Fibroblast of pulmonary artery (primary cell): Measurements from ENCODE around the gene KCNH2.

Source experiments
- DNase-seq: peaks from one replicate; pipeline ENCODE4 v3.0.0-alpha.2; 2010; ENCODE audit warnings: low read depth
- H3K4me3 ChIP-seq: replicated peaks from 2 replicates; pipeline ENCODE4 v1.5.1; 2011; ENCODE audit warnings: low read depth, mild to moderate bottlenecking, control low read depth, low read length, moderate library complexity
- TF ChIP-seq, protein P1 (sequence below): IDR thresholded peaks from 2 replicates; pipeline ENCODE4 v1.5.1; 2011; ENCODE audit warnings: mild to moderate bottlenecking, control low read depth, low read length, inconsistent platforms; ENCODE audit errors: missing control alignments

KCNH2 gene

DNA sequence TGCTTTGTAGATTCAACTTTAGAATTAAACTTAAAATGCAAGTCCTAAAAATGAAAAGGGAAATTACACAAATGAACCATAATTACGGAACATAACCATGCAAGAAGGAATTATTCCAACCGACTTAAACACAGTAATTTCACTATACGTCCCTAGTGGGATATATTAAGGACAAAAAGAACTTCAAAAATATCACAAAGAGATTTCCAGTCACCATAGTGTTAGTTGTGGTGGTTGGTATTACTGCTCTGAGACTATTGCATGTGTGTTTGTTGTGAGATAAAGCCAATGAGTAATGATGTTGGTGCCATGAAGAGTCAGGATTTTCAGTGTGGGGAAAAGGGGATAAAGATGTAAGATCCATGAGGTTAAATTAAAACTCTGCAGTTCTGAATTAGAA lies 49.6 kb downstream of the KCNH2 start:
- DNase-seq, result no peak
- TF ChIP-seq, protein P1, sequence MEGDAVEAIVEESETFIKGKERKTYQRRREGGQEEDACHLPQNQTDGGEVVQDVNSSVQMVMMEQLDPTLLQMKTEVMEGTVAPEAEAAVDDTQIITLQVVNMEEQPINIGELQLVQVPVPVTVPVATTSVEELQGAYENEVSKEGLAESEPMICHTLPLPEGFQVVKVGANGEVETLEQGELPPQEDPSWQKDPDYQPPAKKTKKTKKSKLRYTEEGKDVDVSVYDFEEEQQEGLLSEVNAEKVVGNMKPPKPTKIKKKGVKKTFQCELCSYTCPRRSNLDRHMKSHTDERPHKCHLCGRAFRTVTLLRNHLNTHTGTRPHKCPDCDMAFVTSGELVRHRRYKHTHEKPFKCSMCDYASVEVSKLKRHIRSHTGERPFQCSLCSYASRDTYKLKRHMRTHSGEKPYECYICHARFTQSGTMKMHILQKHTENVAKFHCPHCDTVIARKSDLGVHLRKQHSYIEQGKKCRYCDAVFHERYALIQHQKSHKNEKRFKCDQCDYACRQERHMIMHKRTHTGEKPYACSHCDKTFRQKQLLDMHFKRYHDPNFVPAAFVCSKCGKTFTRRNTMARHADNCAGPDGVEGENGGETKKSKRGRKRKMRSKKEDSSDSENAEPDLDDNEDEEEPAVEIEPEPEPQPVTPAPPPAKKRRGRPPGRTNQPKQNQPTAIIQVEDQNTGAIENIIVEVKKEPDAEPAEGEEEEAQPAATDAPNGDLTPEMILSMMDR, result no peak
- H3K4me3 ChIP-seq, result no peak overlapping the region

DNA sequence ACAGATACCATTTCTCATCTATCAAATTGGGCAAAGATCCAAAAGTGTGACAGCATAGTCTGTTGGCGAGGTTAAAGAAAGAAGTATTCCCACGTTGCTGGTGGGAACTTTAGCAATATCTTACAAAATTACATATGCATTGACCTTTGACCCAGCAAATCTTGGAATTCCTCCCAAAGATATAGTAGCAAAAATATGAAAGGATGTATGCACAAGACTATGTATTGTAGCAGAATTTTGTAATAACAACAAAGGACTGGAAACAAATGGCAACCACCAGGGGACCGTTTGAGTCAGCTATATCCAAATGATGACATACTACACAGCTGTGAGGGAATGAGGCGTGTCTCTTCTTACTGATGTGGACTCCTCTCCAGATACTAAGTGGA lies 50.2 kb downstream of the KCNH2 start:
- DNase-seq, result peak; percentile 22
- H3K4me3 ChIP-seq, result no peak overlapping the region
- TF ChIP-seq, protein P1, result no peak

DNA sequence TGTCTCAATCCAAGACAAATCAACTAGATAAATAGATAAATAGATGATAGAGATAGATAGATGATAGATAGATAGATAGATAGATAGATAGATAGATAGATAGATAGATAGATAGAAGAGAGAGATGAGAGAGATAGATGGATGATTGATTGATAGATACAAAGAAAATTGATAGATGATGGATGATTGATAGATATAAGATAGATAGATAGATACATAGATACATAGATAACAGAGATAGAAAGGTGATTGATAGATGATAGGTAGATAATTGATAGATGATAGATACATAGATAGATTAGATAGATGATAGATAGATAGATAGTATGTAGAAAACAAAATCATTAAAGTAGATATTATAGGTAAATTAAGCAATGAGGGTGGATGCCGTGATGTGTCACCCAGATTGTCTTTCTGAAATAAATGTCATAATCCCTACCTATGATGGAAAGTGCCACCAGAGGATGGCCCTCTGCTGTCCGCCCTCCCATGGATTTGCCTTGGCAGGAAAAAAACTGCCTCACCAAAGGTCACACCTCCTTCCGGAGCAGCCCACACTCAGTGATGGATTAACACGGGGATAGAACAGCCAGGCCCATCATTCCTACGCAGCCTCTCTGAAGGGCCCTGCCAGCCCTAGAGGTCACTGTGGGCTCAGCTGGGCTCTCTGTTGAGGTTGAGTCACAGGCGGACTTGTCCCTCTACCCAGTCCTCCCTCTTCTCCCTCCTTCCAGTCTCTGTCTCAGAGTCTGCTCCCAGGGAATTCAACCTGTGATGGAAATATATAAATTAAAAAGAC lies 50.8 kb downstream of the KCNH2 start:
- TF ChIP-seq, protein P1, result no peak
- no peak for DNase-seq
- no peak overlapping the region for H3K4me3 ChIP-seq

DNA sequence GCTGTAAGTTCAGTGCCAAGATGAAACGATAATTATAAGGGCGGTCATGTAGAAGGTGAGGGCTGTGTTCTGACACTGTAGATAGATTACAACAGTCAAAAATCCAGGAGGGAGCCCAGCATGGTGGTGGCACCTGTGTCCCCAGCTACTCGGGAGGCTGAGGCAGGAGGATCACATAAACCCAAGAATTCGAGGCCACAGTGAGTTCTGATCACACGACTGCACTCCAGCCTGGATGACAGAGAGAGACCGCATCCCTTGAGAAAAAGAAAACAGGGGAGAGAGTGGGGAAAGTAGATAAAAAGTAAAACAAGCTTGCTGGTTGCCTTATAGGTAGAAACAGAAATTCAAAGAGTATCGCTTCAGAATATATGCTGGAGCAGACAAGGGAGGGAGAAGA lies 52.1 kb downstream of the KCNH2 start:
- TF ChIP-seq, protein P1, result no peak
- DNase-seq, result no peak
- H3K4me3 ChIP-seq, result no peak overlapping the region

DNA sequence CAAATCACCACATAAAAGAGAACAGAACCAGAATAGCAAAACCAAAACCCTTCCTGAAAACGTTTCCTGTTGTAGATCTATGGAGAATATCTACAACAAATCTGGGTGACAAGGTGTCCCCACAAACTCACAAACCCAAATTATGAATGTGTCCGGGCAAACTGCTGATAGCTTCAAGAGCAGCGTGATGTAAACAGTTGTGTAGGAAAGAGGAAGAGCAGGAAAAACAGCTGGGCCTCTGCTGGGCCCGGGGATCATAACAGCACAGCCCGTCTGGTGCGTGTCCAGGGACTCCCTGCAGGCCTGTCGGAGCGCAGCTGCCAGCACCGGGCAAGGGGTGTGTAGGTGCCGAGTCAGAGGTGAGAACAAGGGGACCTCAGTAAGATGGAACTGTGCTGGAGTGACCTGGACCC lies 53.7 kb downstream of the KCNH2 start:
- TF ChIP-seq, protein P1, result no peak
- no peak overlapping the region for H3K4me3 ChIP-seq
- no peak for DNase-seq

DNA sequence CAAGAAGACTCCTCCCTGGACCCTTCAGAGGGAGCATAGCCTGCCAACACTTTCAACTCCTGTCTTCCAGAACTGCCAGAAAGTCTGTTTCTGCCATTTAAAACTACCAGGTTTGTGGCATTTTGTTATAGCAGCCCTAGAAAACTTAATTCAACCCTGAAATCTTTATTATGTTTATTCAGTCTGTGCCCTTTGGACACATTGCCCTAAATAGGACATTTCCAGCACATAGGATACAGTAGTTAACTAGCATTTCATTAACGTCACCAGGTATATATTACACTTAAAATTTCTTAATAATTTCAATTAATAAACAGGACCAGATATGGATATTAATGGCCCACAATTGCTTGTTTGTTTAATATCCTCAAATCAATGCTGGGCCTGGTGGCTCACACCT lies 54.3 kb downstream of the KCNH2 start:
- TF ChIP-seq, protein P1, result no peak
- no peak for DNase-seq

DNA sequence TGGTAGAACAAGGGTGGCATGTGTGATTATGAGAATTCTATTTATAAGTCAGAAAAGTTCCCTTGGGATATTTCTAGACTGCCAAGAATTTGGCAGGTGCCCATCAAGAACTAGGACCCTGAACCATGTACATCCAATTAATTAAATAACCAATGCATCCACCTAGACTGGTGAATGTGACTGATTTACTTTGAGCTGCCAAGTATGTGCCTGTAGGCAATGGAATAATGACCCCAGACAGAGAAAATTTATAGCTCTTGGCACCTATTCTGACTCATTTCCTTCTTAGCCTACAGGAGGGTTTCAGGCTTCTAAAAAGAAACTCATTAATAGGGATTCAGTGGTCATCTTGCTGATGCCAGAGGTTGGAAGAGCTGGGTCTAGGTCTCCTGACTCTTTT lies 54.9 kb downstream of the KCNH2 start:
- H3K4me3 ChIP-seq, result no peak overlapping the region
- no peak for DNase-seq
- TF ChIP-seq, protein P1, result no peak

More for the DNA sequence above, 54.3 kb downstream of the KCNH2 start:
- H3K4me3 ChIP-seq, result no peak overlapping the region
